ENCODE measurements around the gene PFDN5.

- no peak for TF ChIP-seq CTCF (conservative IDR thresholded peaks at IDR 0.05)
- TF ChIP-seq EZH2 (IDR thresholded peaks at IDR 0.05; ENCODE audit: low read depth), result no peak
Observed at GRCh38 chr12:53295070-53295890, at the start of gene PFDN5.
